T-helper 1 cell treated with Interleukin-12 subunit alpha and Interleukin-12 subunit beta and Interleukin-4 antibody, amounts not matched to agents 30 μg/mL and 1 μg/mL, for 36 hours (primary cell): ENCODE results near the gene SAXO1.
"Not testable (repeated sequence)": the region's sequence is repeated elsewhere in the genome, so short reads cannot be mapped to it uniquely, and the experiment has no call there.

Source experiments
- H3K27ac Mint-ChIP-seq: one replicate; pipeline ENCODE4 v1.8.0; 2021; ENCODE audit warnings: mild to moderate bottlenecking, mixed read lengths
- H3K27me3 Mint-ChIP-seq: one replicate; pipeline ENCODE4 v1.8.0; 2021; ENCODE audit warnings: low read depth, mixed read lengths
- H3K36me3 Mint-ChIP-seq: one replicate; pipeline ENCODE4 v1.8.0; 2021; ENCODE audit warnings: low read depth, mixed read lengths
- H3K4me1 Mint-ChIP-seq: one replicate; pipeline ENCODE4 v1.8.0; 2021; ENCODE audit warnings: low read depth, mixed read lengths
- H3K4me3 Mint-ChIP-seq: one replicate; pipeline ENCODE4 v1.8.0; 2021; ENCODE audit warnings: mild to moderate bottlenecking, moderate library complexity, mixed read lengths
- H3K9me3 Mint-ChIP-seq: one replicate; pipeline ENCODE4 v1.8.0; 2021; ENCODE audit warnings: mixed read lengths

Gene SAXO1

GRCh38 chr9:19023078-19023477 lies 9.9 kb downstream of the SAXO1 start:
- Mint-ChIP-seq H3K4me1 (peaks cover 6% of the 10 kb centered on the region), H3K27me3 (peaks cover 8% of the 10 kb centered on the region), H3K4me3 (no peak overlapping the region), H3K9me3 (no peaks in the 10 kb centered on the region), H3K36me3 (no peaks in the 10 kb centered on the region), H3K27ac (no peak overlapping the region)

DNA sequence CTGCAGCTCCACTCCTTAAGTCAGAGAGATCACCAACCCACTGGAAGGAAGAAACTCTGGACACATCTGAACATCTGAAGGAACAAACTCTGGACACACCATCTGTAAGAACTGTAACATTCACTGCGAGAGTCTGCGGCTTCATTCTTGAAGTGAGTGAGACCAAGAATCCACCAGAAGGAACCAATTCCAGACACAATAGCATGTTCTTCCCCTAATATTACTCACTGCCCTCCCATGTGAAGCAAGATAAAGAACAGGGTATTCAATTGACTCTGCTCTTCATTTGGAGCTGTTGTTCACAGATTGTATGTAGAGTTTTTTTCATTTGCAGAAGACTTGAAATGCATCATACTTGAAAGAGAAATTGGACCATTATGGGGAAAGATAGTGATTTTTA lies 10.8 kb downstream of the SAXO1 start:
- Mint-ChIP-seq H3K4me1 (peaks cover 6% of the 10 kb centered on the region), H3K27ac (no peak overlapping the region), H3K27me3 (peaks cover 8% of the 10 kb centered on the region), H3K36me3 (no peaks in the 10 kb centered on the region), H3K9me3 (no peaks in the 10 kb centered on the region), H3K4me3 (no peak overlapping the region)

GRCh38 chr9:19021649-19022048 lies 11.4 kb downstream of the SAXO1 start:
- not testable (repeated sequence) for H3K4me1 Mint-ChIP-seq

DNA sequence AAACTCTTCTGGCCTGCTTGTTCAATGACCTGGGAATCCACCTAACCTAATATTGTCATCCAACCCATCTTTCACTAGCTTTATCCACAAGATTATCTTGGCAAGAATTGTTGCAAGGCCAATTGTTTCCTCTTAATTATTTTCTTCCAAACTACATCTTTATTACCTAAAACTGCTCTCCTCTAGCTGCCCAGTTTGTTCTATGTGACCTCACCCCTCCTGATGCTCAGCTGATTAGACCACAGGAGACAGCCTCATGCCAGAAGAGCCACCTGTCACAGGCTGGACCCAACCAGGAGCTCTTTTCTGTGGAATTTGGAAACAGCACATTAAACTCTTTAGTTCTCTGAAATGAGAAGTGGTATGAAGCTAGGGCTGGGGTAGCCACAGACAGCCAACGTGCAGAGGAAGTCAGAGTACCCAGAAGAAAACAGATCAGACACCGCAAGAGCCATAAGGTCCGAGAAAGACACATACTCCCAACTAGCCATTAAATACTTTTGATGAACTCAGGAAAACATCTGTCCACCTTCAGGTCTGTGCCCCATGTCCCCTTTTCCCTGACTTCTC lies 12.0 kb downstream of the SAXO1 start:
- Mint-ChIP-seq H3K9me3 (no peaks in the 10 kb centered on the region), H3K36me3 (no peaks in the 10 kb centered on the region), H3K27me3 (peaks cover 8% of the 10 kb centered on the region), H3K4me3 (no peak overlapping the region), H3K4me1 (no peaks in the 10 kb centered on the region), H3K27ac (no peak overlapping the region)

More at GRCh38 chr9:19021649-19022048, 11.4 kb downstream of the SAXO1 start:
- not testable (repeated sequence) for H3K9me3 Mint-ChIP-seq, H3K27me3 Mint-ChIP-seq, H3K27ac Mint-ChIP-seq, H3K4me3 Mint-ChIP-seq, H3K36me3 Mint-ChIP-seq

DNA sequence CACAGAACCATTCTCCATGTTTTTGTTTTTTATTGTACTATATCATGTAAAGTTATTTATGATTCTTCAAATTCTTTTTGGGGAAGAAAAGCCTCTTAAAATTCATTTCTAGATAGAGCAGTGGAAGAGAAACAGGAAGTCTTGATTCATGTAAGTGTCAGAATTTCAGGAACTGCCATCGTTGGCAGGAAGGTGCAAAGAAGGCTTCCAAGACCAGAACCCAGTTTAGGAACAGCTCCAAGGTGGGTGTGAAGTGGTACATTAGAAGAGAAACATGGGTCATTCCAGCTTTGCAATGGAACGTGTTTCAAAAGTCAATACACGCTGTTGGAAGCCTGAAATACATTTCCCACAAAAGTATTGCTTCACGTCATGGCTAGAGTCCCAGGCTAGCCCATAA lies 14.8 kb downstream of the SAXO1 start:
- H3K9me3 Mint-ChIP-seq, result no peaks in the 10 kb centered on the region
- no peak overlapping the region for H3K27ac Mint-ChIP-seq
- no peaks in the 10 kb centered on the region for H3K36me3 Mint-ChIP-seq
- H3K4me3 Mint-ChIP-seq, result no peak overlapping the region
- no peaks in the 10 kb centered on the region for H3K4me1 Mint-ChIP-seq
- peaks cover 2% of the 10 kb centered on the region for H3K27me3 Mint-ChIP-seq

- Mint-ChIP-seq H3K36me3 (no peaks in the 10 kb centered on the region), H3K27ac (no peak overlapping the region), H3K4me1 (no peaks in the 10 kb centered on the region), H3K4me3 (no peak overlapping the region), H3K27me3 (no peaks in the 10 kb centered on the region), H3K9me3 (no peaks in the 10 kb centered on the region)
Measured at GRCh38 chr9:19009391-19009965, 23.5 kb downstream of the SAXO1 start.

DNA sequence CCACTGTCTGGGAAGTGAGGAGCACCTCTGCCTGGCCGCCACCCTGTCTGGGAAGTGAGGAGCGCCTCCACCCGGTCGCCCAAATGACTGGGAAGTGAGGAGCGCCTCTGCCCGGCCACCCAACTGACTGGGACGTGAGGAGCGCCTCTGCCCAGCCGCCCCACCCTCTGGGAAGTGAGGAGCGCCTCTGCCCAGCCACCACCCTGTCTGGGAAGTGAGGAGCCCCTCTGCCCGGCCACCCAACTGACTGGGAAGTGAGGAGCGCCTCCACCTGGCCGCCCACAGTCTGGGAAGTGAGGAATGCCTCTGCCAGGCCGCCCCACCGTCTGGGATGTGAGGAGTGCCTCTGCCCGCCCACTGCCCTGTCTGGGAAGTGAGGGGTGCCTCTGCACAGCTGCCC lies 32.9 kb downstream of the SAXO1 start:
- Mint-ChIP-seq H3K4me1 (no peaks in the 10 kb centered on the region), H3K4me3 (no peak overlapping the region), H3K27ac (no peak overlapping the region), H3K27me3 (no peaks in the 10 kb centered on the region), H3K9me3 (peaks cover 5% of the 10 kb centered on the region), H3K36me3 (no peaks in the 10 kb centered on the region)

- H3K4me1 Mint-ChIP-seq, result no peaks in the 10 kb centered on the region
Measured at GRCh38 chr9:18999173-18999785, 33.7 kb downstream of the SAXO1 start.

DNA sequence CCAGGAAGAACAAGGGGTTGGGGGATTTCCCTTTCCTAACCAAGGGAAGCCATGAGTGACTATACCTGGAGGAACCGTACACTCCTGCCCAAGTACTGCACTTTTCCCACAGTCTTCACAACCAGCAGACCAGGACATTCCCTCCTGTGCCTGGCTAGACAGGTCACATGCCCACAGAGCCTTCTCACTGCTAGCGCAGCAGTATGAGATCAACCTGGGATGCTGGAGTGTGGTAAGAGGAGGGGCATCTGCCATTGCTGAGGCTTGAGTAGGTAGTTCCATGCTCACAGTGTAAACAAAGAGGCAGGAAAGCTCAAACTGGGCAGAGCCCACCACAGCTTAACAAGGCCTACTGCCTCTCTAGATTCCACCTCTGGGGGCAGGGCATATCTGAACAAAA lies 35.9 kb downstream of the SAXO1 start:
- H3K4me1 Mint-ChIP-seq, result no peaks in the 10 kb centered on the region
- no peaks in the 10 kb centered on the region for H3K36me3 Mint-ChIP-seq
- H3K27me3 Mint-ChIP-seq, result no peaks in the 10 kb centered on the region
- no peak overlapping the region for H3K27ac Mint-ChIP-seq
- H3K4me3 Mint-ChIP-seq, result no peak overlapping the region
- H3K9me3 Mint-ChIP-seq, result peaks cover 5% of the 10 kb centered on the region

More at GRCh38 chr9:18999173-18999785, 33.7 kb downstream of the SAXO1 start:
- no peak overlapping the region for H3K4me3 Mint-ChIP-seq
- H3K36me3 Mint-ChIP-seq, result no peaks in the 10 kb centered on the region
- H3K27me3 Mint-ChIP-seq, result no peaks in the 10 kb centered on the region
- H3K9me3 Mint-ChIP-seq, result peaks cover 5% of the 10 kb centered on the region
- no peak overlapping the region for H3K27ac Mint-ChIP-seq

DNA sequence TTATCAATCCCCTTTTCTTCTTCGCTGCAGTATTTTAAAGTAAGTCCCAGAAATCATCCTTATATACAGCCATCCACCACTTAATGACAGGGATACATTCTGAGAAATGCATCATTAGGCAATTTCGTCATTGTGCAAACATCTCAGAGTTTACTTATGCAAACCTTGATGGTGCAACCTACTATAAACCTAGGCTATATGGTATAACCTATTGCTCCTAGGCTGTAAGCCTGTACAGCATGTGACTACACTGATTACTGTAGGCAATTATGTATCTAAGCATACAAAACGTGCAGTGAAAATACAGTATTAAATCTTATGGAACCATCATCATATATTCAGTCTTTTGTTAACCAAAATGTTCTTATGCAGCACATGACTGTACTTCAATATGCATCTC lies 36.8 kb downstream of the SAXO1 start:
- H3K27me3 Mint-ChIP-seq, result no peaks in the 10 kb centered on the region
- H3K36me3 Mint-ChIP-seq, result no peaks in the 10 kb centered on the region
- H3K4me3 Mint-ChIP-seq, result no peak overlapping the region
- no peaks in the 10 kb centered on the region for H3K4me1 Mint-ChIP-seq
- H3K9me3 Mint-ChIP-seq, result peaks cover 5% of the 10 kb centered on the region
- no peak overlapping the region for H3K27ac Mint-ChIP-seq

- peaks cover 5% of the 10 kb centered on the region for H3K9me3 Mint-ChIP-seq
- H3K36me3 Mint-ChIP-seq, result no peaks in the 10 kb centered on the region
- no peaks in the 10 kb centered on the region for H3K27me3 Mint-ChIP-seq
- no peak overlapping the region for H3K27ac Mint-ChIP-seq
- no peak overlapping the region for H3K4me3 Mint-ChIP-seq
- no peaks in the 10 kb centered on the region for H3K4me1 Mint-ChIP-seq
Measured at GRCh38 chr9:18994263-18994916, 38.6 kb downstream of the SAXO1 start.

- not testable (repeated sequence) for H3K27ac Mint-ChIP-seq, H3K27me3 Mint-ChIP-seq, H3K36me3 Mint-ChIP-seq, H3K9me3 Mint-ChIP-seq, H3K4me1 Mint-ChIP-seq, H3K4me3 Mint-ChIP-seq
Measured at GRCh38 chr9:18991197-18991596, 41.8 kb downstream of the SAXO1 start.

- Mint-ChIP-seq H3K36me3 (no peaks in the 10 kb centered on the region), H3K27ac (no peak overlapping the region), H3K4me3 (no peak overlapping the region), H3K27me3 (no peaks in the 10 kb centered on the region), H3K9me3 (no peaks in the 10 kb centered on the region), H3K4me1 (no peaks in the 10 kb centered on the region)
Measured at GRCh38 chr9:18990494-18990893, 42.5 kb downstream of the SAXO1 start.

DNA sequence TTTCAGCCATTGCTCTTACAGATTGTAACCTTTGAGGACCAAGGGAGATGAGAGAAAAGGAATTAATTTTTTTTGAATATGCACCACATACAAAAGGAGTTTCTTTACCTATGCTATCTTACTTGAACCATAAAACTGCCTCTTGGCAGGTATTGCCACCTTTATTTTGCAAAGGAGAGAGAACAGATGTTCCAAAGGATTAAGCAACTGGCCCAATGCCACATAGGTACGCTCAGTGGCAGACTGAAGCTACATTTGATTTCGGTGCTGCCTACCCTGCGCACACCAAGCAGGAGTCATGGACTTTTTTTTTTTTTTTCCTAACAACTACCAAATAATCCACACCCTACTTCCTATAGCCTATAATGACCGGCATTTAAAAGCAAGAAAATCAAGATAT lies 43.1 kb downstream of the SAXO1 start:
- H3K9me3 Mint-ChIP-seq, result no peaks in the 10 kb centered on the region
- H3K27ac Mint-ChIP-seq, result no peak overlapping the region
- H3K27me3 Mint-ChIP-seq, result no peaks in the 10 kb centered on the region
- H3K4me3 Mint-ChIP-seq, result no peak overlapping the region
- no peaks in the 10 kb centered on the region for H3K36me3 Mint-ChIP-seq
- H3K4me1 Mint-ChIP-seq, result no peaks in the 10 kb centered on the region

DNA sequence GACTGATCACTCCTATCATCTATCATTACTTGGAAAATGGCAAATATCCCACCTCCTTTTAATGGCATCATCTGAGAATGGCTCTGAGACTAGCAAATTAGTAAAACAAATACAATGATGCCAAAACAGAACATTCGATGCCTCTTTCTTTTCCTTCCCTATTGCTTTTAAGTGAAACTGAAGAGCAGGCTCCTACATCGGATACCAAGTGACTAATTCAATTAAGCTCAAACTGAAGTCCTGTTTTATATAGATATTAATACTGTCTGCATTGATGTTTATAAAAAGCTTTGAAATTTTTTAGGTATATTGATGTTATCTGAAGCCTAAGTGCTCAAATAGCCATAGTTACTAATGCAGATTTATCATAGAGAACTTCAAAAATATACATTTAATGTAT lies 43.9 kb downstream of the SAXO1 start:
- H3K36me3 Mint-ChIP-seq, result no peaks in the 10 kb centered on the region
- H3K4me1 Mint-ChIP-seq, result no peaks in the 10 kb centered on the region
- H3K4me3 Mint-ChIP-seq, result no peak overlapping the region
- H3K27ac Mint-ChIP-seq, result no peak overlapping the region
- H3K27me3 Mint-ChIP-seq, result no peaks in the 10 kb centered on the region
- no peaks in the 10 kb centered on the region for H3K9me3 Mint-ChIP-seq
